ENCODE results near the gene HCRTR1. TPM values are rescaled to one million over a fixed set of nuclear protein-coding genes. Genes with fewer than 3 reads are reported as not detected.

The HCRTR1 gene
- total and polyA plus RNA-seq, 10 of the 15 experiments (the other 5 are each of a cell fraction or from before 2014, with no cell fraction given): not detected

DNA sequence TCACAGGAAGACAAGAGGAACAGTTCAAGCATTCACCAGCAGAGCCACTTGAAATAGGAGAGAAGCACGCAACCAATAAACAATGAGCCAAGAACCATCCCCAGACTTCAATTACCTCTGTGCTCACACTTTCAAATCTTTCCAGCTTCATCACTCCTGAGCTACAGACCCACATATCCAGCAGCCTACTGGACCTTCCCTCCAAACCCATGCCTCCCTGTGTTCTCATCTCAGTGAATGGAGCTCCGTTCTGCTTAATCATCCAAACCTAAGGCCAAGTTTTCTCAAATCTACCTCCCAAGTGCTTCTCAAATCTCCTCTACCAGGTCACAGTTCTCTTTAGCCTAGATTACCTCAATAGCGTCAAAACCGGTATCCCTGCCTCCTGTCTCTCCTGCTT lies 23.5 kb downstream of the HCRTR1 start (continued):
- TF ChIP-seq, protein P1, sequence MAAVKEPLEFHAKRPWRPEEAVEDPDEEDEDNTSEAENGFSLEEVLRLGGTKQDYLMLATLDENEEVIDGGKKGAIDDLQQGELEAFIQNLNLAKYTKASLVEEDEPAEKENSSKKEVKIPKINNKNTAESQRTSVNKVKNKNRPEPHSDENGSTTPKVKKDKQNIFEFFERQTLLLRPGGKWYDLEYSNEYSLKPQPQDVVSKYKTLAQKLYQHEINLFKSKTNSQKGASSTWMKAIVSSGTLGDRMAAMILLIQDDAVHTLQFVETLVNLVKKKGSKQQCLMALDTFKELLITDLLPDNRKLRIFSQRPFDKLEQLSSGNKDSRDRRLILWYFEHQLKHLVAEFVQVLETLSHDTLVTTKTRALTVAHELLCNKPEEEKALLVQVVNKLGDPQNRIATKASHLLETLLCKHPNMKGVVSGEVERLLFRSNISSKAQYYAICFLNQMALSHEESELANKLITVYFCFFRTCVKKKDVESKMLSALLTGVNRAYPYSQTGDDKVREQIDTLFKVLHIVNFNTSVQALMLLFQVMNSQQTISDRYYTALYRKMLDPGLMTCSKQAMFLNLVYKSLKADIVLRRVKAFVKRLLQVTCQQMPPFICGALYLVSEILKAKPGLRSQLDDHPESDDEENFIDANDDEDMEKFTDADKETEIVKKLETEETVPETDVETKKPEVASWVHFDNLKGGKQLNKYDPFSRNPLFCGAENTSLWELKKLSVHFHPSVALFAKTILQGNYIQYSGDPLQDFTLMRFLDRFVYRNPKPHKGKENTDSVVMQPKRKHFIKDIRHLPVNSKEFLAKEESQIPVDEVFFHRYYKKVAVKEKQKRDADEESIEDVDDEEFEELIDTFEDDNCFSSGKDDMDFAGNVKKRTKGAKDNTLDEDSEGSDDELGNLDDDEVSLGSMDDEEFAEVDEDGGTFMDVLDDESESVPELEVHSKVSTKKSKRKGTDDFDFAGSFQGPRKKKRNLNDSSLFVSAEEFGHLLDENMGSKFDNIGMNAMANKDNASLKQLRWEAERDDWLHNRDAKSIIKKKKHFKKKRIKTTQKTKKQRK (IDR thresholded peaks at IDR 0.05; ENCODE audit: low read depth, low read length): no peak
- TF ChIP-seq IKZF1 (conservative IDR thresholded peaks at IDR 0.05) (no peak), LARP7 (IDR thresholded peaks at IDR 0.05) (no peak)

DNA sequence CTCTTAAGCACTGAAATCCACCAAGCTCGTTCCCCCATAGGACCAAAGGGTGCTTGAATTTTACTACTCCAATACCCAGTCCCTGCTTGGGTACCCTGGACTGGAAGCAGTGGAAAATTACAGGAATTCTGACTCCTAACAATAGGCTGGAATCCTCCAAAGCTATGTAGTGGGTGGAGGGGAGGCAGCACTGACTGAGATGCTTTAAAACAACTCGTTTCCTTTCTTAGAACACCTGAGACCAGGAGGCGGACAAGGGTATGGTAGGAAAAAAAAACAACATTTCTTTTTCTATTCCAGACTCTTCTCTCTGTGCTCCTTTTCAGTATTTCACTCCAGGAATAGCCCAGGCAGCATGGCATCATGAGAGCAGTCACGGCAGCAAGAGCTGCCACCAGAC lies 24.9 kb downstream of the HCRTR1 start:
- TF ChIP-seq SMAD1 (IDR thresholded peaks at IDR 0.05; ENCODE audit: low read depth, partially characterized antibody): no peak
- TF ChIP-seq BMI1 (IDR thresholded peaks at IDR 0.05; ENCODE audit: borderline replicate concordance): no peak
- no peak for TF ChIP-seq RBBP5 (conservative IDR thresholded peaks at IDR 0.05)
- TF ChIP-seq, protein P2, sequence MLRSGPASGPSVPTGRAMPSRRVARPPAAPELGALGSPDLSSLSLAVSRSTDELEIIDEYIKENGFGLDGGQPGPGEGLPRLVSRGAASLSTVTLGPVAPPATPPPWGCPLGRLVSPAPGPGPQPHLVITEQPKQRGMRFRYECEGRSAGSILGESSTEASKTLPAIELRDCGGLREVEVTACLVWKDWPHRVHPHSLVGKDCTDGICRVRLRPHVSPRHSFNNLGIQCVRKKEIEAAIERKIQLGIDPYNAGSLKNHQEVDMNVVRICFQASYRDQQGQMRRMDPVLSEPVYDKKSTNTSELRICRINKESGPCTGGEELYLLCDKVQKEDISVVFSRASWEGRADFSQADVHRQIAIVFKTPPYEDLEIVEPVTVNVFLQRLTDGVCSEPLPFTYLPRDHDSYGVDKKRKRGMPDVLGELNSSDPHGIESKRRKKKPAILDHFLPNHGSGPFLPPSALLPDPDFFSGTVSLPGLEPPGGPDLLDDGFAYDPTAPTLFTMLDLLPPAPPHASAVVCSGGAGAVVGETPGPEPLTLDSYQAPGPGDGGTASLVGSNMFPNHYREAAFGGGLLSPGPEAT (IDR thresholded peaks at IDR 0.05; ENCODE audit: low read depth): no peak
- TF ChIP-seq, protein P3, sequence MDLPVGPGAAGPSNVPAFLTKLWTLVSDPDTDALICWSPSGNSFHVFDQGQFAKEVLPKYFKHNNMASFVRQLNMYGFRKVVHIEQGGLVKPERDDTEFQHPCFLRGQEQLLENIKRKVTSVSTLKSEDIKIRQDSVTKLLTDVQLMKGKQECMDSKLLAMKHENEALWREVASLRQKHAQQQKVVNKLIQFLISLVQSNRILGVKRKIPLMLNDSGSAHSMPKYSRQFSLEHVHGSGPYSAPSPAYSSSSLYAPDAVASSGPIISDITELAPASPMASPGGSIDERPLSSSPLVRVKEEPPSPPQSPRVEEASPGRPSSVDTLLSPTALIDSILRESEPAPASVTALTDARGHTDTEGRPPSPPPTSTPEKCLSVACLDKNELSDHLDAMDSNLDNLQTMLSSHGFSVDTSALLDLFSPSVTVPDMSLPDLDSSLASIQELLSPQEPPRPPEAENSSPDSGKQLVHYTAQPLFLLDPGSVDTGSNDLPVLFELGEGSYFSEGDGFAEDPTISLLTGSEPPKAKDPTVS (IDR thresholded peaks at IDR 0.05; ENCODE audit: low read depth, low read length): no peak
- no peak for TF ChIP-seq POU2F2 (IDR thresholded peaks at IDR 0.05; ENCODE audit: borderline replicate concordance, low read depth, low read length)
- TF ChIP-seq SMAD5 (IDR thresholded peaks at IDR 0.05; ENCODE audit: low read depth): no peak
- no peak for TF ChIP-seq DPF2 (IDR thresholded peaks at IDR 0.05)
- DNase-seq (ENCODE audit: low read depth, low spot score) (no peak), ATAC-seq (no peak), FAIRE-seq (no peak)
- in situ Hi-C loops (cut with MboI): no loop called here
- Histone ChIP-seq H3K27ac (ENCODE audit: control insufficient read depth, insufficient read depth) (no peak overlapping the region), H3K79me2 (ENCODE audit: control insufficient read depth, insufficient read depth, low read length) (peaks cover 58% of the 10 kb centered on the region), H3K4me3 (no peak overlapping the region), H2AFZ (ENCODE audit: control insufficient read depth, low read depth, low read length) (no peak overlapping the region), H3K27me3 (replicated peaks in 1 of 2; ENCODE audit: control insufficient read depth in 2 of 2, insufficient read depth in 2 of 2, low read length in 1 of 2) (no peaks in the 10 kb centered on the region), H3K4me2 (ENCODE audit: control insufficient read depth, insufficient read depth) (no peak overlapping the region), H3K9ac (ENCODE audit: control insufficient read depth, insufficient read depth, low read length) (no peak overlapping the region), H3K4me1 (ENCODE audit: control insufficient read depth, insufficient read depth, low read length) (peaks cover 9% of the 10 kb centered on the region), H4K20me1 (ENCODE audit: control insufficient read depth, insufficient read depth) (no peaks in the 10 kb centered on the region), H3K9me3 (replicated peaks; ENCODE audit: control insufficient read depth, insufficient read depth, low read length) (no peaks in the 10 kb centered on the region), H3K36me3 (ENCODE audit: control insufficient read depth in 2 of 2, insufficient read depth in 2 of 2, low read length in 1 of 2) (no peaks in the 10 kb centered on the region)
- BruUV-seq (replicated peaks): no TSS peak
- ChIA-PET CTCF (interaction anchor here (0.6 to 3.2 kb wide), 7 partner anchors 9 to 147 kb away, joined by 3 to 14 read pairs (median 4); no protein-coding TSS in a partner anchor), POLR2A (interaction anchor here (1.7 kb wide), 1 partner anchor 9 kb away, joined by 5 read pairs; no protein-coding TSS in a partner anchor), RAD21 (ENCODE audit: unreplicated experiment) (no interaction called here), SMC1A (ENCODE audit: uncharacterized antibody, unreplicated experiment) (interaction anchor here (0.7 to 1.8 kb wide), 6 partner anchors 22 to 146 kb away, joined by 3 to 6 read pairs (median 3); partner anchors contain the start of gene HCRTR1)
- intact Hi-C loops (cut with micrococcal nuclease; ENCODE audit: unreplicated experiment): no loop called here
- WGBS (ENCODE audit: insufficient coverage, insufficient replicate concordance, low lambda C conversion rate, missing lambda C conversion rate): 100% methylated on average over 4 of the region's 4 CpGs
